HCT116 (cell line): ENCODE measurements around the gene PLA2G5.

Experiments
- FOSL1 ChIP-seq: IDR thresholded peaks from 2 replicates; pipeline ENCODE4 v1.6.1; 2012; ENCODE audit warnings: low read depth
- POLR2A ChIP-seq: IDR thresholded peaks from 2 replicates; pipeline ENCODE4 v1.7.0; 2011; ENCODE audit warnings: borderline replicate concordance; ENCODE audit not compliant: insufficient read depth, insufficient read length; ENCODE audit errors: extremely low read depth
- POLR2AphosphoS5 ChIP-seq: IDR thresholded peaks from 2 replicates; pipeline ENCODE4 v1.6.1; 2011; ENCODE audit warnings: mild to moderate bottlenecking, low read depth, low read length, moderate library complexity
- RAD21 ChIP-seq: IDR thresholded peaks from 2 replicates; pipeline ENCODE4 v1.6.1; 2012; ENCODE audit warnings: low read depth, mild to moderate bottlenecking

GRCh38 chr1:20090119-20090518 is 20.1 kb downstream of the PLA2G5 start:
- TF ChIP-seq FOSL1 (no peak), POLR2AphosphoS5 (no peak), RAD21 (no peak), POLR2A (no peak)
